G401 (cell line): Measurements from ENCODE around the gene SNRK. TPM values are rescaled to one million over a fixed set of nuclear protein-coding genes. Genes with fewer than 3 reads are reported as not detected.
A peak's percentile ranks its signal among the peaks of the same experiment; 100 is the strongest.

ENCODE experiments used
- DNase-seq: peaks from one replicate; pipeline ENCODE4 v3.0.0-alpha.2; 2015; ENCODE audit warnings: low spot score
- in situ Hi-C: cut with HindIII; loops from 2 replicates; pipeline ENCODE4 v1.10.0; 2016; ENCODE audit warnings: low sequenced_read_pairs, mixed read lengths
- total RNA-seq: library from RNA; depleted of rRNA; stranded (reverse); fragments of >200 nt; shearing (Covaris generic); gene quantifications from 2 replicates; pipeline ENCODE4 v1.2.3, GENCODE V29; 2014

Gene SNRK
- total RNA-seq, 1 experiment from 2014 or later = 11.2 TPM

- in situ Hi-C loops = no loop called here
- DNase-seq = no peak
These were observed 16.0 kb downstream of the SNRK start for GRCh38 chr3:43302116-43302880.

DNA sequence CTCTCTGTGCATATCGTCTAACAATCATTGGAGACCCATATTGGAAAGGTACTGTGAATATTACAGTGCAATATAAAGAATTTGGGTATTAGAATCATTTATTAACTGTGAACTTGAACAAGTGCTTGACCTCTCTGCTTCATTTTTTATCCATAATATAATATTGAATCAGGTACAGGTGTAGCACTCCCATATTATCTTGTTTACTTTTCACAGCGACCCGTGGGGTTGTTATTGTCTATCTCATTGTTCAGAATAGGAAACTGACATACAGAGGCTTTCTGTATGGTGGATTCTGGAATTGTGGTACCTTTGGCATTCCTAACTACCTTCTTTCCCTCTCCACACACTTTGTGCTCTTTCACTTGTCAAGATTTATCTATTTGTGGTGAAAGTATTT, 17.8 kb downstream of the SNRK start:
- DNase-seq = no peak
- in situ Hi-C loops = no loop called here

- in situ Hi-C loops = no loop called here
- no peak for DNase-seq
These were observed 20.9 kb downstream of the SNRK start for GRCh38 chr3:43307226-43307625.

DNA sequence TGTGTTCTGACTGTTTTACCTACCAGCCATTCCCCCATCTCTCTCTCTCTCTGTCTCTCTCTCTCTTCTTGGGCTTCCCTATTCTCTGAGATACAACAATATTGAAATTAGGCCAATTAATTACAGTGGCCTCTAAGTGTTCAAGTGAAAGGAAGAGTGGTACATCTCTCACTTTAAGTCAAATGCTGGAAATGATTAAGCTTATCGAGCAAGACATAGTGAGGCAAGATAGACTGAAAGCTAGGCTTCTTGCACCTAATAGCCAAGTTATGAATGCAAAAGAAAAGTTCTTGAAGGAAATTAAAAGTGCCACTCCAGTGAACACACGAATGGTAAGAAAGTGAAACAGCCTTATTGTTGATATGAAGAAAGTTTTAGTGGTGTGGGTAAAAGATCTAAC, 21.3 kb downstream of the SNRK start:
- in situ Hi-C loops = no loop called here
- DNase-seq = no peak

GRCh38 chr3:43309372-43310305, 23.3 kb downstream of the SNRK start:
- in situ Hi-C loops = no loop called here
- no peak for DNase-seq

DNA sequence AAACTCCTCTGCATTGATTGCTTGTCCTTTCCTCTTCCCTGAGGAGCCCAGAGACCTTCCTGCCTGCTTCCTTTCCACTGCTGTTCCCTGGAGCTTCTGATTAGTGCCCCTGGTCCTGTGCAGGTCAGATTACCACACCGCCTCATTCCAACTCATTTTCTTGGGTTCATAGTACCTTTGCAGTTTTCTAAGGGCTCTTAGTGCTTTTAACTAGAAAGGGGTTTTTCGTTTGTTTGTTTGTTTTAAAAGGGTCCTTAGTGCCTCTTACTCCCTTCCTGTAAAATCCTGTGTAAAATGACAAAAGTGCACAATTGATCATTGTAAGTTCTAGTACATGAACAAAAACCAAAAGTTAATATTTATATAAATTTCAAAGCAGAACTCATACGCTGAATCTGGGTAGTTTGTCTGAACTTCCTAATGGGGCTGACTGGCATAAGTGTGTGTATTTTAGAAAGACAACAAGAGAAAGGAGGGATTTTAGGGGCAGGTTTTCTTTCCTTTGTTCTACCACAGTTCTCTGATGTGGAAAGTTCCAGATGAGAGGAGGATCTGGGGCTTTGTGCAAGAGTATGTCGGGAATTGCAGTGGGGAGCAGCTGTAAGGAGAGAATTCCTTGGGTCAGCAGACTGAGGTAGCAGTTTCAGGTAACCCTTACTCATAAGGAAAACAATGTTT, 30.6 kb downstream of the SNRK start:
- DNase-seq = no peak
- in situ Hi-C loops = no loop called here

DNA sequence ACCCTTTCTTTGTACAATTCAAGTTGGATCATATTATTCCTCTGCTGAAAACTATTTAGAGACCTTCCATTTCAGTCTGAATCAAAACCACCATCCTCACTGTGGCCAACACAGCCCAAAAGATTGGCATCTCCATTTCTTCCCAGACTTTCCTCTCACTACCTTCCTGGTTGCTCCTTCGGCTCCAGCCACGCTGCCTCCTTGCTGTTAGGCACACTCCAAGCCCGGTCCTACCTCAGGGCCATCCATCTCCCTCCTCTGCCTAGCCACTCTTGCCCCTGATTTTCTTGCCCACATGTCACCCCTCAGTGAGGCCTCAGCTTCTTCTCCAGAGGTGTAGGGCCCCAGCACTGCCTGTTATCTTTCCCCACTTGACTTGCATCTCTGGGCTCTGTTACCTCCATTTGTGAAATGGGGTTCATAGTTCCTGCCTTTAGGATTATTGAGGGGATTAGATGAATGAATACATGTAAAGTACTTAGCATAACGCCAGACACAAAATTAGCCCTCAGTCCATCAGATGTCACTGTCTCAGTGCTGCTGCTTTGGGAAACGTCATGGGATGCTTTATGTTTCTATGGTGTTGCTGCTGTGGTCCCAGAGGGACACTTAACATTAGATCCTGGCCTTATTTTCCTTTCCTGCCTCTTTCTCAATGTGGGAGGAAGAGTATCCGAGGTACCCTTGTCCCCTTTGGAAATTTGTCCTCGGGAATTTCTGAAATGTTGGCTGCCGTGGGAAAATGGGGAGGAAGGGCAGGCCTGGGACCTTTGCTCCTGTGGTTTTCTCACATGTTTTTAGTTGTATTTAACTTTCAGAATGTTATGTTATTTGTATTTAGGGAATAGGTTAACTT, 31.3 kb downstream of the SNRK start:
- in situ Hi-C loops = no loop called here
- no peak for DNase-seq

DNA sequence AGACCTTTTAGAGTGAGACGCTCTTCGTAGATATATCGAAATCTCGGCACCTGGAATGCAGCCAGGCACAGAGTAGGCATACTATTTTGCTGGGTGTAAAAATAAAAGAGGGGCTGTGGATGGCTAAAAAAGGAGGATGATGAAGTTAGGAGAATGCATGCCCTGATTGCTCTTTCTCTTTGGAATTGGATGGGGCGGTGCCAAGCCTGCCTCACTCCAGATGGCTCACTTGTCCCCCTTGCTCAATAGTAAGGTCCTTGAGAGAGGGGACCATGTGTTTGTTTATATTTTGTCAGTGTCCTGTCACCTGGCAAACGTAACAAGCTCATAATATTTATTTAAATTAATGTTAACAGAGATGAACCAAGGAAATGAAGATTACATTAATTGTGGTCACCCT, 33.0 kb downstream of the SNRK start:
- in situ Hi-C loops = no loop called here
- peak; percentile 59 for DNase-seq

GRCh38 chr3:43319794-43320193, 33.5 kb downstream of the SNRK start:
- in situ Hi-C loops = no loop called here
- no peak for DNase-seq

DNA sequence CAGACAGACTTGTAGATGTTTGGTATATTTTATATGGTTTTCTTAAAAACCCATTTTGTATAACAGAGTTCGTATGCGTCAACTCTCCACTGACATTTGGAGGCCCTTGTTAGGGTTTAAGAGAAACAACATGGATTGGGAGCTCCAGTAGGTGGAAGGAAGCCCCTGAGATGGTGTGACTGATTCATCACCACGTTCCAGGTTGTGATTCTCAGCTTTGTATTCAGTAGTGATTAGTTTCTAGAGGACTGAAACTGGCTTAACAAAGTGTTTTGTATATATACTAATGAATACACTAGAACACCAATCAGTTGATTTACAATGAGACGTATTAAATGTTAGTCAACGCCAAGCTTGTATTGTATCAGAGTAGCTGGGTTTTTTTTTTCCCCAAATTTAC, 33.9 kb downstream of the SNRK start:
- in situ Hi-C loops = no loop called here
- no peak for DNase-seq

DNA sequence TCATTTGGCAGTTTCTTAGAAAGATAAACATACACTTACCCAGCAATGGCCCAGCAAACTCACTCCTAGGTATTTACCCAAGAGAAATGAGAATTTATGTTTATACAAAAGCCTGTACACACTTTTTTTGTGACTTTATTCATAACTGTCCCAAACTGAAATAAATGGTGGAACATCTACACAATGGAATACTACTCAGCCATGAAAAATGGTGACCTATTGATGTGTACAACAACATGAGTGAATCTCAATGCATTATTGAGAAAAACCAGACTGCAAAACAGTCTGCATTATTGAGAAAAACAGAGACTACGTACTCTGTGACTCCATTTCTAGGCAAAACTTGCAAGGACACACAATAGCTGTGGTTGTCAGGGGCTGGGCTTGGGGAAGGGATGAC, 37.2 kb downstream of the SNRK start:
- DNase-seq = no peak
- in situ Hi-C loops = no loop called here

DNA sequence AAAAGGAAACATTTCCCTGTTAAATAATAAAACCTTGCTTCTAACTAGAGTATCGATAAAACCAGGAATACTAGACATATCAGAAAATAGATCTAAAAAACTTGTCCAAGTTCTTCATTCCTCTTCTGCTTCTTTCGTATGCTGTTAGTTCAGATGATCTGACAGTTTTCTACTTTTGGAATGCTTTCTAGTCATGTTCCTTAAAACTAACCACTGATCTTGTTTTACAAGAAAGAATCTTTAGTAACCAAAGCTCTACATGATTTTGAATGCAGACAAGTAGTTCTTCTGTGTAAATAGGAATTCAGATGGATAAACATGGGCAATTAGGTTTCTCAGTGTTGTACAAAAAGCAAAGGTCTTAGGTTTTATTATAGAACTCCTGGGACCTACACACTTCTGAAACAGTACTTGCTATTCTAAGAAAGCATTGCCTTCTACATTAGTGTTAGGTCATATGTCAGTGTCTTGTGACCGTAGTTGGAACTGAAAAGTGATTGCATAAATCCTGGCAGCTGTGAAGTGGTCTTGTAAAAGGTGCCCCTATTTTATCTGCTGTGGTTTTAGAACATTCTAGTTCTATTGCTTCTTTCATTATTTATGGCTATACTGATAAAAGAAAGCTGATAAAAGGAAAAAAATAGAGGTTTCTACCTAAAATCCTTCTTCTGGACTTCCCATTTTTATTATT, 40.7 kb downstream of the SNRK start:
- DNase-seq = no peak
- in situ Hi-C loops = no loop called here

DNA sequence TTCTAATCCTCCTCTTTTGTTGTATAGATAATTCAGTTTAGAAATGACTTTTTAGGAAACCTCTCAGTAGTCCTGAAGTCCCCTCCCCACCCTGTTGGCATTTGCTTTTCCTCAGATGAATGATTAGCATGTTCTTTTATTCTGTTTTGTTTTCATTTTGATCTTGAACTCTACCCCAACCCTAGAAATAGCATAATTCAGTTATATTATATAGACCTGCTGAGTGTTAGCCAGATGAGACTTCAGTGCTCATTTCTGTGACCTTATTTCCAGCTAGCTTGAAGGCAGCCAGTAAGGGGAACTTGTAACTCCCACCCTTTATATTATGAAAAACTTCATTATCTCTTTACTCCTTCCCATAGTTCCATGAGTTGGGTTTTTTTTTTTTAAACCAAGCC, 41.2 kb downstream of the SNRK start:
- in situ Hi-C loops = no loop called here
- no peak for DNase-seq

- in situ Hi-C loops = no loop called here
- no peak for DNase-seq
These were observed 42.3 kb downstream of the SNRK start for GRCh38 chr3:43328653-43329052.

- in situ Hi-C loops = no loop called here
- no peak for DNase-seq
These were observed 44.6 kb downstream of the SNRK start for GRCh38 chr3:43330981-43331380.

DNA sequence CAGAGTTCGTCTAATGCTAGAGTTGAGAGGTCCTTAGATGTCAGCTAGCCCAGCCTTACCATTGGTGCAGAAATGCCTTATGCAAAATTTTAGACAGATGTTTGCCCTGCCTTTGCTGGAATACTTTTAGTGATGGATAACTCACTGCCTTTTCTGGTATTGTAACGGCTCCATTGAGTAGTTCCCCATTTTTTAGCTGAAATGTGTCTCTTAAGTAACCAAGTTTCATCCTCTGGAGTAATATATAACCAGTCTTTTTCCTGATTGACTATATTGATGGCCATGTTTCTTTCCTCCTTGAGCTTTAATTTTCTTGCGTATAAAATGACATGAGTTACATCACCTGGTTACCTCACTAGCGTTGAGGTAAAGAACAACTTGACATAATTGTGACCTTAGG, 45.0 kb downstream of the SNRK start:
- in situ Hi-C loops = no loop called here
- DNase-seq = no peak

GRCh38 chr3:43334976-43335375, 48.6 kb downstream of the SNRK start:
- in situ Hi-C loops = no loop called here
- DNase-seq = no peak

DNA sequence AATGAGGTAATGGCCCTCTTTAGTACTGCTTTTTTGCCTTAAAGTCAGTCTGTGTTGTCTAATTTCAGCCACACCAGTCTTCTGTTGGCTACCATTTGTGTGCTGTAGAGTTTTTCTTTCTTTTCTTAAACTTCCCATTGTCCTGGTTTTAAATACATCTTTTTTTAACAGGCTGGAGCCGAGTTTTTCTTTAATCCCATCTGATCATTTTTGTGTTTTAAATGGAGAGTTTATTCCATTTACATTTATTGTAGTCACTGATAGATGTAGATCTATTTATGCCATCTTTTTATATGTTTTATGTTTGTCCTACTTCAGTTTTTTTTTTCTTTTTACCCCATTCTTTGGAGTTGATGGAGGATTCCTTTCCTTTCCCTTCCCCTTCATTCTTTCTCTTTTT, 49.5 kb downstream of the SNRK start:
- no peak for DNase-seq
- in situ Hi-C loops = no loop called here

GRCh38 chr3:43338295-43338694, 52.0 kb downstream of the SNRK start:
- in situ Hi-C loops = no loop called here
- no peak for DNase-seq
